Sigmoid colon (tissue), 4 donors: ENCODE measurements around the gene KLHL40.

ENCODE experiments used
- CTCF ChIP-seq, 4 experiments: fragments of 450-650 bp in 3 of 4; fragments of 200-600 bp in 1 of 4; IDR thresholded peaks; one replicate each; pipeline ENCODE4 v1.5.1; 2016 to 2019; ENCODE audit warnings: antibody characterized with exemption in 4 of 4, mild to moderate bottlenecking in 3 of 4, moderate library complexity in 2 of 4
- POLR2A ChIP-seq, 2 donors: fragments of 450-650 bp; IDR thresholded peaks; one replicate each; pipeline ENCODE4 v1.6.1; 2016; ENCODE audit warnings: antibody characterized with exemption in 2 of 2, mild to moderate bottlenecking in 2 of 2, moderate library complexity in 2 of 2
- POLR2AphosphoS5 ChIP-seq, 4 donors: sonication (generic); formaldehyde crosslinking; IDR thresholded peaks; one replicate each; pipeline ENCODE4 v1.6.1; 2017; ENCODE audit warnings: antibody characterized with exemption in 4 of 4

- TF ChIP-seq CTCF (IDR thresholded peaks at IDR 0.05): no peak
- no peak for TF ChIP-seq POLR2A (IDR thresholded peaks at IDR 0.05)
- no peak for TF ChIP-seq POLR2AphosphoS5 (IDR thresholded peaks at IDR 0.05)
Measured at GRCh38 chr3:42693530-42693930, 8.2 kb downstream of the KLHL40 start.
